GM21390 (cell line): ENCODE results near the gene PCAT7.
"Not testable (repeated sequence)": the region's sequence is repeated elsewhere in the genome, so short reads cannot be mapped to it uniquely, and the experiment has no call there.

Experiments
- ATAC-seq: cut with Tn5 transposase; IDR thresholded peaks from one replicate; pipeline ENCODE4 v1.9.1; 2021; ENCODE audit not compliant: unreplicated experiment

PCAT7 gene

GRCh38 chr9:94560237-94560636 is 5.4 kb downstream of the PCAT7 start:
- ATAC-seq: no peak

GRCh38 chr9:94563548-94563947 is 8.7 kb downstream of the PCAT7 start:
- ATAC-seq: no peak

- ATAC-seq: not testable (repeated sequence)
Measured at GRCh38 chr9:94564279-94564678, 9.4 kb downstream of the PCAT7 start.

- no peak for ATAC-seq
Measured at GRCh38 chr9:94566550-94566949, 11.7 kb downstream of the PCAT7 start.

GRCh38 chr9:94567271-94567670 is 12.4 kb downstream of the PCAT7 start:
- no peak for ATAC-seq

- no peak for ATAC-seq
Measured at GRCh38 chr9:94568250-94568889, 13.5 kb downstream of the PCAT7 start.

- ATAC-seq: no peak
Measured at GRCh38 chr9:94568972-94569712, 14.3 kb downstream of the PCAT7 start.

GRCh38 chr9:94576131-94576530 is 21.2 kb downstream of the PCAT7 start:
- no peak for ATAC-seq

GRCh38 chr9:94577036-94577435 is 22.2 kb downstream of the PCAT7 start:
- no peak for ATAC-seq

GRCh38 chr9:94577571-94577970 is 22.7 kb downstream of the PCAT7 start:
- ATAC-seq: no peak

- no peak for ATAC-seq
Measured at GRCh38 chr9:94581728-94582127, 26.8 kb downstream of the PCAT7 start.

GRCh38 chr9:94584555-94584954 is 29.7 kb downstream of the PCAT7 start:
- no peak for ATAC-seq

- ATAC-seq: no peak
Measured at GRCh38 chr9:94586316-94586715, 31.4 kb downstream of the PCAT7 start.

- ATAC-seq: no peak
Measured at GRCh38 chr9:94586814-94587213, 31.9 kb downstream of the PCAT7 start.

GRCh38 chr9:94588681-94589080 is 33.8 kb downstream of the PCAT7 start:
- no peak for ATAC-seq

GRCh38 chr9:94591046-94591545 is 36.2 kb downstream of the PCAT7 start:
- ATAC-seq: not testable (repeated sequence)

GRCh38 chr9:94591876-94592275 is 37.0 kb downstream of the PCAT7 start:
- no peak for ATAC-seq

- ATAC-seq: not testable (repeated sequence)
Measured at GRCh38 chr9:94592683-94593082, 37.8 kb downstream of the PCAT7 start.

- no peak for ATAC-seq
Measured at GRCh38 chr9:94593459-94594345, 38.8 kb downstream of the PCAT7 start, which contains the start of gene FBP2. Gene FBP2, minus strand, starts transcription at chr9:94593824. Its CDS starts 98 bp downstream, at chr9:94593726.

- ATAC-seq: no peak
Measured at GRCh38 chr9:94599102-94599501, 44.2 kb downstream of the PCAT7 start.

- ATAC-seq: no peak
Measured at GRCh38 chr9:94600258-94600657, 45.4 kb downstream of the PCAT7 start.
